ENCODE data around the gene SH3RF1.

GRCh38 chr4:169115144-169115896 lies 155.4 kb downstream of the SH3RF1 start:
- TF ChIP-seq CTCF (IDR thresholded peaks at IDR 0.05; ENCODE audit: borderline replicate concordance, extremely low read depth, low read length, poor library complexity, severe bottlenecking) (no peak), EZH2 (IDR thresholded peaks at IDR 0.05; ENCODE audit: borderline replicate concordance, low read depth, low read length, severe bottlenecking) (no peak)

Measured in DND-41 (cell line).